A673 (cell line): ENCODE results near the gene POLN.

Source experiments
- CTCF ChIP-seq: fragments of 300-800, 200-600 bp; sonication (generic); conservative IDR thresholded peaks from 2 replicates; pipeline ENCODE4 v1.5.1; 2017; ENCODE audit warnings: low read depth, mild to moderate bottlenecking, antibody characterized with exemption, low read length, moderate library complexity, mixed read lengths
- EZH2 ChIP-seq: fragments of 200-600 bp; sonication (generic); IDR thresholded peaks from 2 replicates; pipeline ENCODE4 v1.6.1; 2017; ENCODE audit warnings: borderline replicate concordance, low read depth, mild to moderate bottlenecking, mixed read lengths, antibody characterized with exemption, low read length; ENCODE audit not compliant: poor library complexity, severe bottlenecking

GRCh38 chr4:2047031-2047660 is 194.8 kb downstream of the POLN start:
- TF ChIP-seq CTCF = no peak
- no peak for TF ChIP-seq EZH2
